Measurements from ENCODE around the gene TJAP1.

The TJAP1 gene, protein sequence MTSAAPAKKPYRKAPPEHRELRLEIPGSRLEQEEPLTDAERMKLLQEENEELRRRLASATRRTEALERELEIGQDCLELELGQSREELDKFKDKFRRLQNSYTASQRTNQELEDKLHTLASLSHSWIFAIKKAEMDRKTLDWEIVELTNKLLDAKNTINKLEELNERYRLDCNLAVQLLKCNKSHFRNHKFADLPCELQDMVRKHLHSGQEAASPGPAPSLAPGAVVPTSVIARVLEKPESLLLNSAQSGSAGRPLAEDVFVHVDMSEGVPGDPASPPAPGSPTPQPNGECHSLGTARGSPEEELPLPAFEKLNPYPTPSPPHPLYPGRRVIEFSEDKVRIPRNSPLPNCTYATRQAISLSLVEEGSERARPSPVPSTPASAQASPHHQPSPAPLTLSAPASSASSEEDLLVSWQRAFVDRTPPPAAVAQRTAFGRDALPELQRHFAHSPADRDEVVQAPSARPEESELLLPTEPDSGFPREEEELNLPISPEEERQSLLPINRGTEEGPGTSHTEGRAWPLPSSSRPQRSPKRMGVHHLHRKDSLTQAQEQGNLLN

DNA sequence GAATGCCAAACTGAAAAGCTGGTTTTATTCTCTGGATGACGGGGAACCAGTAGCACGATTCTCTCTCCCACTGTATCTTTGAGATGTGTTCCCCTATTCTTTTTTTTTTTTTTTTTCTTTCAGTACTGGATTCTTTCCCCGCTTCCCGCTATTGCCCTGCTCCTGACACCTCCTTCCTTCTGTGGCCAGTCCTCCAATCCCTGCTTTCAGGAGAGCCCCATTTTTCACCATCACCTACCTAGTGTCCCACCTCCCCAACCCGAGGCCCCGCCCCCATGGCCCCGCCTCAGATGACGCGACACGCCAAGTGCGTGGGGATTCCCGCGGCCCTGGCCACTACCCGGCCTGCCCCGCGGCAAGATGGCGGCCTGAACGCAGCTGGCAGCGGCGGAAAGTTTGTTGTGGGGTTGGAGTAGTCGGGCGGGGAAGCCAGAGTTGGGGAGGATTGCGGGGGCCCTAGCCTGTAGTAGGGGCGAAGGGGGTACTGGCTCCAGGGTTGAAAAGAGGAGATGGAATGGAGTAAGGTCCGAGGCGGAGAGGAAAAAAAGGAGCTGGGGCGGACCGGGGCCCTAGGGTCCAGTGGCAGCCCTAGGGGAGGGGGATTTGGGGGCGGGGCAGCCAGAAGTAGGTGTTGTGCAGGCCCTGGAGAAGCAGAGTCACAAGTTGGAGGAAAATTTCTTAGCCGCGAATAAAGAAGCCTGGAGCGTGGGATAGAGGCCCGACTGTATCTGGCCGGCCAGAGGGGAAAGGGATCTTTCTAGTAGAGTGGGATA, at the start of gene TJAP1:
Gene TJAP1, plus strand, starts transcription at position 336 of the 773 bp plus-strand sequence. CDS start 21,432 bp downstream, outside the sequence.
- DNase-seq = peak; percentile 31 to 94 (median 86)

DNA sequence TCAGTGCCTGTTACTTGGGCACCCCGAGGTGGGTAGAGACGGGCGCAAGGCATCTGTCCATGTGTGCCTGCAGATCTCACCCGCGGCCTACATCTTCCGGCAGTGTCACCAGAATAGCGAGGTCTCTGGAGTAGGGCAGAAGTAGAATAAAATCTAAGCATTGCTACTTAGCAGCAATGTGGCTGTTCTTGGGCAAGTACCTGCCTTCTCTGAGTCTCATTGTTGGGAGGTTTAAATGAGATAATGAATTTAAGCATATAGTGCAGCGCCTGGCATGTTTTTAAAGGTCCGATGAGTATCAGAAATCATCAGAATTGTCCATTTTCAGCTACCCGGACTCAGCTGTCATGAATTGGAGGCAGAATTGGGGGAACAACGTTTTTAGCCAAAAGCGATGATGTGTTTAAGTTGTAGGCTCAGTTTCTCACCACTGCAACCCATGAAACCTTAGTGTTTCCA, 49.2 kb upstream of the TJAP1 start:
- peak in 1 of 14 donors; percentile 74 for DNase-seq

DNA sequence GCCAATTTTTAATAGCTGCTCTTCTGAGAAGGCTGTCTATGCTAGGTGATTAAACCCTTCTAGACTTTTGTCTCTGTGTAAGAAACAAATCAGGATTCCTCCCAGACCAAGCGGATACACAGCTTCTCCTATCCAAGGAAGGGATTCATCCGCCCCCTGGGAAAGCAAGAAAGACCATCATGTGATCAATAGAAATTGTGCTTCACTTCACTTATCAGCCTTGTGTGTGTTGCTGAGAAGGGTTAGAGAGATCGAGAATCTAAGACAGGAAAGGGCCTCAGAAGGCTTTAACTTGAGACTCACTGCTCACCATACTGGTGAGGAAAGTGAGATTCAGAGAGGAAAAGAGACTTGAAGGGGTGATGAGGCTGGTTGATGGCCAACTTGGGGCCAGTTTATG, 48.5 kb upstream of the TJAP1 start:
- no peak for DNase-seq

DNA sequence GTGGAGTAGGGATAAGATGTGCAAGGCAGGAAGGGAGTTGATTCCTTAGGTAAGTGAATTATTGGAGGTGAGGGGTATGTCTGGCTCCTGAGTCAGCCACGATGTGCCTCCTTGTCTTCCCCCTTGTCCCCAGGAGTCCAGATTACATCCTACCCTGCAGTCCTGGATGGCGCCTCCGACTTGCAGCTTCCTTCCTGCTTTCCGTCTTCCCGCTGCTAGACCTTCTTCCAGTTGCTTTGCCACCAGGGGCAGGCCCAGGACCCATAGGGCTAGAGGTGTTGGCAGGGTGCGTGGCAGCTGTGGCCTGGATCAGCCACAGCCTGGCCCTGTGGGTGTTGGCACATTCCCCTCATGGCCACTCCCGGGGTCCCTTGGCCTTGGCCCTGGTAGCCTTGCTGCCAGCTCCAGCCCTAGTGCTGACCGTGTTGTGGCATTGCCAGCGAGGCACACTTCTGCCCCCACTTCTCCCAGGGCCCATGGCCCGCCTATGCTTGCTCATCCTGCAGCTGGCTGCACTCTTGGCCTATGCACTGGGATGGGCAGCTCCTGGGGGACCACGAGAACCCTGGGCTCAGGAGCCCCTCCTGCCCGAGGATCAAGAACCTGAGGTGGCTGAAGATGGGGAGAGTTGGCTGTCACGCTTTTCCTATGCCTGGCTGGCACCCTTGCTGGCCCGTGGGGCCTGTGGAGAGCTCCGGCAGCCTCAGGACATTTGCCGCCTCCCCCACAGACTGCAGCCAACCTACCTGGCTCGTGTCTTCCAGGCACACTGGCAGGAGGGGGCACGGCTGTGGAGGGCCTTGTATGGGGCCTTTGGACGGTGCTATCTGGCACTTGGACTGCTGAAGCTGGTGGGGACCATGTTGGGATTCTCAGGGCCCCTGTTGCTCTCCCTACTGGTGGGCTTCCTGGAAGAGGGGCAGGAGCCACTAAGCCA, 45.1 kb upstream of the TJAP1 start:
- no peak for DNase-seq

DNA sequence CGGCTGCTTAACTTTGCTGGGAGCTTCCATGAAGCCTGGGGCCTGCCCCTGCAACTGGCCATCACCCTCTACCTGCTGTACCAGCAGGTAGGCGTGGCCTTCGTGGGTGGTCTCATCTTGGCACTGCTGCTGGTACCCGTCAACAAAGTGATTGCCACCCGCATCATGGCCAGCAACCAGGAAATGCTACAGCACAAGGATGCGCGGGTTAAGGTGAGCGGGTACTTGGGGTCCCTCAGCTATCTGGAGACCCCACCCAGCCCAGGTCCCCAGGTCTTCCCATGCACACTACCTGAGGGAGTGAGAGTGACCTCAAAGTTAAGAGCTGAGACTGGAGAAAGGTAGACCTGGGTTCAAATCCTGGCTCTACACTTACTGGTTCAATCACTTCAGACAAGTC, 44.2 kb upstream of the TJAP1 start:
- DNase-seq = no peak

DNA sequence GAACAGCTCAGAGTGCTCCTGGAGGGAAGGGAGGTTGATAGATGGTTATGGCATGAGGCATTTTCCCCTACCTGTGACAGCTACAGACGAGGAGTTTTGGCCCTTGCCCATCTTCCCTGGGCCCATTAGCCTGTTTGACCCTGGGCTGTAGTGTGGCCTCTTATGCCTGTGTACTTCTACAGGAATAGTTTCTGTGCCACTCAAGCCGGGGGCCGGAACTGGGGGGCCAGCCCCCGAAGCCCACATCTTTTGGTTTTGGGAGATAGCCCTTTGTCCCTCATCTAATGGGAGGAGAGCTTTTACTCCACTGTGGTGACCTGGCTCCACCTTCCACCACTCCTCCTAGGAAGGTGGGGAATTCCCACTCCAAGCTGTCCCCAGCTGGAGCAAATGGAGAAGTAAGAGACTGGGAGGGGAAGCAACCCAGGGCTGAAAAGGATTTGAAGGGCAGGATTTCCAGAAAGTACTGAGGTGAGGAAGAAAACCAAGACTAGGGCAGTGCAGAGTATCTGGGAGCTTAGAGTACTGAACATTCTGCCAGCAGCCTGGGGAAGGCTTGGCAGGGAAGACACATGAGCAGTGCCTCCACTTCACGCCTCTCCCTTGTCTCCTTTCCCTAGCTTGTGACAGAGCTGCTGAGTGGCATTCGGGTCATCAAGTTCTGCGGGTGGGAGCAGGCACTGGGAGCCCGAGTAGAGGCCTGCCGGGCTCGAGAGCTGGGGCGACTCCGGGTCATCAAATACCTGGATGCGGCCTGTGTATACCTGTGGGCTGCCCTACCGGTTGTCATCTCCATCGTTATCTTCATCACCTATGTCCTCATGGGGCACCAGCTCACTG, 43.1 kb upstream of the TJAP1 start:
- no peak for DNase-seq

DNA sequence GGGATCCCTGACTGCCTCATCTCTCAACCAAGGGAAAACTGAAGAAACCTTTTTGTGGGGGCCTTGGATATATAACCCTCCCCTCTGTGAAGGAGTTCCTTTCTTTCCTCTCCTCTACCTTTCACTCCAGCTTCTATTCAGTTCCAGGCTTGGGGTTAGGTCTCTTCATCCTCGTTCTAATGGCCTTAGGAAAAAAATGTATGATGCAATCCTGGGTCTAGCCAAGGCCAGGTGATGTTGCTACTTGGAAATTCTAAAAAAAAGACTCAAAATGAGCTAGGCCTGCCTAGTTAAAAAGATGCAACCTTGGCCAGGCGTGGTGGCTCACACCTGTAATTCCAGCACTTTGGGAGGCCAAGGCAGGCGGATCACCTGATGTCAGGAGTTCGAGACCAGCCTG, 42.4 kb upstream of the TJAP1 start:
- DNase-seq = no peak

DNA sequence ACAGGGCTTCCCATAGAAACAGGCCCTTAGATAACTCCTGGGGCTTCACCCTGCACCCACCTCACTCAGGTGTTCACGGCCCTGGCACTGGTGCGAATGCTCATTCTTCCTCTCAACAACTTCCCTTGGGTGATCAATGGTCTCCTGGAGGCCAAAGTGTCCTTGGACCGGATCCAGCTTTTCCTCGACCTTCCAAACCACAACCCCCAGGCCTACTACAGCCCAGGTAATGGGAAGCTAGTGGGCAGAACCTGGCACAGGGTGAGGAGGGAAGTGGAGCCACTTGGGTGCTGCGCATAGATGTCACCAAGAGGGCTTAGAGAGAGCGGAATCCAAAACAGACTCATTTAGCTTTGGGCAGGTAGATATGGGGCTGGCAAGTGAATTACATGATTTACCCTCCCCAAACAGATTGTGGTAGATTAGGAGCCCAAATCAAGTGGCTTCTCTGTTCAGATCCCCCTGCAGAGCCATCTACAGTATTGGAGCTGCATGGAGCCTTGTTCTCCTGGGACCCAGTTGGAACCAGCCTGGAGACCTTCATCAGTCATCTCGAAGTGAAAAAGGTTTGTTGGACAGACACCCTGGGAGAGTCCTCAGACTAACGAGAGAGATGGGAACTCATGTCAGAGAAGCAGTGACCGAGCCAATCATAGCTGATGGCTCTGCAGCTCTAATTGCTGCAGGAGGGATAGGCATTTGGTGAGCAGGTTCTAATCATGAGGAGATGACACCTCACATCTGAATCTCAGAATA, 41.5 kb upstream of the TJAP1 start:
- DNase-seq = no peak

DNA sequence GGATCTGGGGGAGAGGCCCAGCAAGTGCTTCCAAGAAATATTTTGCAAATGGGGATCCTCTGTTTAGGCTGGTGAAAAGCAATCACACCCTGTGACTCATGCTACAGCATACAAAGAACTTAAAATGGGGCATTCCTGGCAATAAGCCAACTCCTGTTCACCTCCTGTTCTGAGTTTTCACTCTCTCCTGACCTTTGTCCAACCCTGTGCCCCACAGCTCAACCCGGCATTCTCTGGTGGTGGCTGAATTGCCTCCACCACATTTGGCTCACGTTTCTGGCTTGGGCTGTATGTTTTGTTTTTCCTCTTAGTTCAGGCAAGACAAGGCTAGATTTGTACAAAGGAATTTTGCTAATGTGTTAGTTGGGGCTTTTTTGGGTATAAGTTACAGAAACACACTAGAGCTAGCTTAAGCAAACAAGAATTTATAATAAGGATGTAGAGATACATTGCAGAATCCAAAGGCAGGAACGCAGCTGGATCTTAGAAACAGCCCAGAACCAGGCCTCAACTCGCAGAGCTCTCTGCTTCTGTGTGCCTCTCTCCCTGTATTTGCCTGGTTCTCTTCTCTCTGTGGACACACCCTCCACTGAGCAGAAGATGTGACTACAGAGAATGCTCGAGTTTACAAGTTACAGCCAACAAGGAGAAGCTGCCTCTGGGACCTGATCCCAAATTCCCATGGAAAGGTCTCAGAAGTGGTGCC, 40.6 kb upstream of the TJAP1 start:
- no peak for DNase-seq

DNA sequence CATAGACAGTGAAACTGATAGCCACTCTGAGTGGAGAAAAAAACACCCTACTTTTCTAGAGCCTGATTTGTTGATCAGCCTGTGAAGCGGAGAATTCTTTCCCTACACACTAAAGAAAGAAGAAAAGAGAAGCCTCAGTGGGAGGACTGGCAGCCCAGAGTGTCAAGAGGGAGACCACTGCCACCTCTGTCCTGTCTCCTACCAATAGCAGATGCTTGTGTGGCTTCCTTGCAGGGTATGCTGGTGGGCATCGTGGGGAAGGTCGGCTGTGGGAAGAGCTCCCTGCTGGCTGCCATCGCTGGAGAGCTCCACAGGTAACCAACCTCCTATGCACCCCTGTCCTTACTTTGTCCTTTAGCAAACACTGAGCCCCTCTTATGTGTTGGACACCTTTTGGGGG, 39.7 kb upstream of the TJAP1 start:
- DNase-seq = no peak

DNA sequence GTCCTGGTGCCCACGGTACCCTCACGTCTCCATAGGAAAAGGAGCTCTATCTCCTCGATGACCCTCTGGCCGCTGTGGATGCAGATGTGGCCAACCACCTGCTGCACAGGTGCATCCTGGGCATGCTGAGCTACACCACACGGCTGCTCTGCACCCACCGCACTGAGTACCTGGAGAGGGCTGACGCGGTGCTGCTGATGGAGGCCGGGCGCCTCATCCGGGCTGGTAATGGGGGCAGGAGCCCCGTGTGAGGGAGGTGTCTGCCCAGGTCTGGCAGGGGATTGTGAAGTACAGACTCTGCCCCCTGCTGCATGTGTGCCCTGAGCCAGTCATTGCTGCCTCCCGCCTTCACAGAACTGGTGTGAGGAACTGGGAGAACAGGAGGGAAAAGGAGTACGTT, 34.4 kb upstream of the TJAP1 start:
- no peak for DNase-seq

DNA sequence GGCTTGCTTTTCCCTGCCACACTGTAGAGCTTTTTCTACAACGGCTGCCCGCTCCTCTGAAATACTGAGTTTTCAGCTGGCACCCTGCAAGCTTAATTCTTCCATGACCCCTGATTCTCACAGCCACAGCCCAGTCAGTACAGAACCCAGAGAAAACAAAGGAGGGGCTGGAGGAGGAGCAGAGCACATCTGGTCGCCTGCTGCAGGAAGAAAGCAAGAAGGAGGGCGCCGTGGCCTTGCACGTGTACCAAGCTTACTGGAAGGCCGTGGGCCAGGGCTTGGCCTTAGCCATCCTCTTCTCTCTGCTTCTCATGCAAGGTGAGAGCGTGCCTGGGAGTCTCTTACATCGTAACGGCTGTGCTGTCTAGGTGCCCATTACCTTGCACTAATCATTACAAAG, 33.3 kb upstream of the TJAP1 start:
- DNase-seq = no peak

DNA sequence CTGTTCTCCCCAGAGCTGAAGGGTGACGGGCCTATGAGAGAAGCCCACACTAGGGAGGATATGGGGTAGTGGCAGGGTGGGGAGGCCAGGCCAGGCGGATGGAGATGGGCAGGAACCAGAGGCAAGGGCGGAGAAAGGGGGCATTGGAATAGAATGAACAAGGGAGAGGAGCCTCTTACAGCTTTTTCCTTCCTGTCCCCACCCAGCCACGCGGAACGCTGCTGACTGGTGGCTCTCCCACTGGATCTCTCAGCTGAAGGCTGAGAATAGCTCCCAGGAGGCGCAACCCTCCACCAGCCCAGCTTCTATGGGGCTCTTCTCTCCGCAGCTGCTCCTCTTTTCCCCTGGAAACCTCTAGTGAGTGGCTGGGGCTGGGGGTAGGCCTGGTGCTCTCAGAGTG, 32.8 kb upstream of the TJAP1 start:
- DNase-seq = no peak

DNA sequence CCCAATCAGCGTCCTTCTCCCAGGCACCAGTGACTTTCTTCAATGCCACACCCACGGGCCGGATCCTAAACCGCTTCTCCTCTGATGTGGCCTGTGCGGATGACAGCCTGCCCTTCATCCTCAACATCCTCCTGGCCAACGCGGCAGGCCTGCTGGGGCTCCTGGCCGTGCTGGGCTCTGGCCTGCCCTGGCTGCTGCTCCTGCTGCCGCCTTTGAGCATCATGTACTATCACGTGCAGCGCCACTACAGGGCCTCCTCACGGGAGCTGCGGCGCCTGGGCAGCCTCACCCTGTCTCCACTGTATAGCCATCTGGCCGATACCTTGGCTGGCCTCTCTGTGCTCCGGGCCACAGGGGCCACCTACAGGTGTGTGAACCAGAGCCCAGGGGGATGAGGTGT, 31.8 kb upstream of the TJAP1 start:
- no peak for DNase-seq

DNA sequence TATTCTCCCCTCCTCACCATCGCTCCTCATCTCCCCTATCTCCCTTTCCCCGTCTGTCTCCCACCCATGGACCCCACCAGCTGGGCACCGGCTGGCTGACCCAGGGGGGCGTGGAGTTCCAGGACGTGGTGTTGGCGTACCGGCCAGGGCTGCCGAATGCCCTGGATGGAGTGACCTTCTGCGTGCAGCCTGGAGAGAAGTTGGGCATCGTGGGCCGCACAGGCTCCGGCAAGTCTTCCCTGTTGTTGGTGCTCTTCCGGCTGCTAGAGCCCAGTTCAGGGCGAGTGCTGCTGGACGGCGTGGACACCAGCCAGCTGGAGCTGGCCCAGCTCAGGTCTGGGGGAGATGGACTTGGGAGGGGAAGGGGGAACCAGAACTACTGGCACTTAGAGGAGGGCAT, 29.8 kb upstream of the TJAP1 start:
- DNase-seq = no peak

DNA sequence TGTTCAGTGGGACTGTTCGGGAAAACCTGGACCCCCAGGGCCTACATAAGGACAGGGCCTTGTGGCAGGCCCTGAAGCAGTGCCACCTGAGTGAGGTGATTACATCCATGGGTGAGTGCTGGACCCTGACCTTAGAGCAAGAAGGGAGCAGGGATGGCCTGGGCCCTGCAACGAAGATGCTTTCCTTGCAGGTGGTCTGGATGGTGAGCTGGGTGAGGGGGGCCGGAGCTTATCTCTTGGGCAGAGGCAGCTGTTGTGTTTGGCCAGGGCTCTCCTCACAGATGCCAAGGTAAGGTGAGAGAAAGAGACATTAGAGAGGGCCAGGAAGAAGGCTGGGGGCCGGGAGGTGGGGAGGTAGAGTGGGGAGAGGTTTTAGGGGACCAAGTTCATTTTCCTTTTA, 28.5 kb upstream of the TJAP1 start:
- no peak for DNase-seq

DNA sequence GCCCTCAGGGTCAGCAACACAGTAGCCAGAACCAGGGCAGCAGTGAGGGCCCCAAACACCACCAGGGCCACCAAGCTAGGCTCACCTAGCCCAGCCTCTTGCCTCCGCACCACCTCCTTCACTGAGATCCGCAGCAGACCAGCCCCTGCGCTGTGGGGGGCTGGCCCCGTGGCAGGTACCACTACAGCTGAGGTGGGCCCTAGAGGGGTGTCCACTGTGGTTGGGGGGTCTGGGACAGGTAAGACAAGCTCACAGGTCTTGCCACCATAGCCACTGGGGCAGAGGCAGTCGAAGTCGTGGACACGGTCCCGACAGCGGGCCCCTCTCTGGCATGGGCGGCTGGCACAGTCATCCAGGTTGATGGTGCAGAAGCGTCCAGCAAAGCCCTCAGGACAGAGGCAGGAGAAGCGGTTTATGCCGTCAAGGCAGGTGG, 26.7 kb upstream of the TJAP1 start:
- DNase-seq = no peak

DNA sequence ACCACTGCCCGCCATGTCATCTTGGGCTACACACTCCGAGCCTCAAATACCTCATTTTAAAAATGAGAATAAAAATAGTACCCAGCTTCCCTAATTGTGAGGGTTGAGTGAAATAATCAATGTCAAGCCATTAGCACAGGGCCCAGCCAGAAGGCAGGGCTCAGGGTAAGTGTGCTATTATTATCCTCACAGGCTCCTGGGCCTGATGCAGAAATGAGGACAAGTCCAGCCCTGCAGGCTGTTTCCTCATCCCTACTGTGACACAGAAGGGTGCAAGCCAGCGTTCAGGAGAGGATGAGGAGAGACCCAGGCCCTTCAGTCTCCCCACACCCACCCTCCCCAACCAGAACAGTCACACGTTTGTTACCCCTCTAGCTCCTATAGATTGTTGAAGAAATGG, 26.0 kb upstream of the TJAP1 start:
- no peak for DNase-seq

DNA sequence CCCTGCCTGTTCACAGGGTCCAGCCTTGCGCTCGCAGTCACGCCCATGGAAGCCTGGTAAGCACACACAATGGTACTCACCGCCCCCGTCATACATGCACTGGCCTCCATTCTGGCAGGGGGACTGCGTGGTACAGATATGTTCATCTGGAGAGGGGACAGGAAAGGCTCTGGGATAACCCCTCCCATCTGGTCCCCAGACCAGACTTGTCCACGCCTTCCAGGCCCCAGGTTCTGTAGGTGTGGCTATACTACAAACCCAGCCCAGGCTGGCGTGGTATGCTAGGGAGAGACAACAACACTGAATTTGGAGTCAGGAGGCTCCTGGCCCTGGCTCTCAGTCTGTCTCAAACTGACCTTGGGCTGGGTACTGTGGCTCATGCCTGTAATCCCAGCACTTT, 25.4 kb upstream of the TJAP1 start:
- no peak for DNase-seq

DNA sequence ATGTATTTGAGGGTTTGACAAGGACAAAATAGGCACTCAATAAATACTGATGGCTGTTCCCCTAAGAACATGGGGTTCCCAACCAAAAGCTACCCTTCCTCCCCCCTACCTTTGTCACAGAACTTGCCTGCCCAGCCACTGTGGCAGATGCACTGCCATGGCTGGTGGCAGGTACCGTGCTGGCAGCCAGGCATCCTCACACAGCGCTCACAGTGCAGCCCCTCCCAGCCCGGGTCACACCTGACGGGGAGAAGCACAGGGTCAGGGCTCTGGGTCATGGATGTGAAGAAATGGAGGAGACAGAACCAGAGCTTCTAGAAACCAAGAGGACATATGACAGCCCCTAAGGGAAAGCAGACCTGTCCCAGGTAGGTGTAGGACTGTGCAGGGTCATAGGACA, 24.5 kb upstream of the TJAP1 start:
- no peak for DNase-seq
